ENCODE results near the gene CNTNAP5.

CNTNAP5 gene

DNA sequence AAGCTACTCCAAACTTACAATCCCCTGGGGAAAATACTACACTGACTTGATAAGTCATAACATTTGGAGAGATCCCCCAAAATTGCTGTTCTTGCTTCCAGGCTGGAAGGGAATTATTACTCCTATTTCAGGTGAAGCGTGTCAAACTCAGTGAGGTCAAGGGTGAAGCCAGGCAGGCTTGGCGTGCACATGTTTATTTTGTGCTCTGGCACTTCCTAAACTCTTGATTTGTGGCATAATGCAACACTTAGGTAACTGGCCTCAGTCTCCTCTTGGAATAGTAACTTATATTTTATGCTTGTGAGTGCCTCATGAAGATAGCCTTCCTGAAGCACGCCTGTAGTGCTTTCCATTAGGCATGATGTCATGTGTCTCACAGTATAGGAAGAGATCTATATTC, 751.2 kb downstream of the CNTNAP5 start:
- no peak for DNase-seq (ENCODE audit: low read depth in 4 of 4, low spot score in 1 of 4)

DNA sequence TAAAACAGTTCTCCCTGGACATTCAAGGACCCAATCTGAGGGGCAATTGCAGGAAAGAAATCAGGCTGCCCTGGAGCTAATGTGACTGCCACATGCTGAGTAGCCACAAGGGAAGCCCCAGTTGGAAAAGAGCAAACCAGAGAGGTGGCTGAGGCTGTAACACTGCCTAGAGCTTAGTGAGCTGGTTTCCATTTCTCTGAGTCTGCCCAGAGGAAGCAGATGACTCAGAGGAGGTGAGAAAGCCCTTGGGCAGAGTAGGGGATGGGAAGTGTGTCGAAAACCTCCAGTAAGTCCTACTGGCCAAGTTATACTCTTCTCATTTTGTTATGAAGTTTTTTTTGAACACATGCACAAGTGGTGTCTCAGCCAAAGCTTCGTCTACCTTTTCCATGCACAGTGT, 753.0 kb downstream of the CNTNAP5 start:
- DNase-seq (ENCODE audit: low read depth in 4 of 4, low spot score in 1 of 4) = no peak

DNA sequence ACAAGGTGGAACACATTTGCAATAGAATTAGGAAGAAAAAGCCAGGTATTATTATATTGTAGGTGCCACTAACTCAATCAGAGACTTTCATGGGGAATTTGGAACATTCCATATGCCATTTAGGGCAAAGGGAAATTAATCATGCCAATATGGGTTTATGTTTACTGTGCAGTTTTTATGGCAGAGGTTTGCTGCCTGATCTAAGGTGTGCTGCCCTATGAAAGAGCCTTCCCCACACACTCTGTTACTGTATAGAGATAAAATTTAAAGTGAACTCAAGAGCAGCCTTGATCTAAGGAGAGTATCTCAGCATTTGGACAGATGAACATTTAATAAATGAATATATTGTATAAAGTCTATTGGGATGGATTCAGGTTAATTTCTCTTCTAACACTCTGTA, 771.6 kb downstream of the CNTNAP5 start:
- DNase-seq (ENCODE audit: low read depth in 4 of 4, low spot score in 1 of 4) = no peak

DNA sequence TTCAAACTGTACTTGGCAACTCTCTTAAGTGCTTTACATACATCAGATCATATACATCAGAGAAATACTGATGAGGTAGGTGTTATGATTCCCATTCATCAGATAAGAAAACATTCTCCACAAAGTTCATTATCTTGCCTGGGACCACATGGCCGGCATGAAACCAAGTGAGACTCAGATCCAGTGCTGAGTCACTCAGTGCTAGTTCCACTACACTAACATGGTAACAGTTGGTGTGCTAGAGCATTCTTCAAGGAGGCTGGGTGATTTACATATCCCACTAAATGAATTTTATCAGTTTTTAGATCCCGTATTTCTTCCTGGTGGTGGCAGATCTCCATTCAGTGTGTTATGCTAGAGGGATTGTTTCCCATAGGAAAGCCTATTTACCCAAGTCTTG, 772.0 kb downstream of the CNTNAP5 start:
- no peak for DNase-seq (ENCODE audit: low read depth in 4 of 4, low spot score in 1 of 4)

DNA sequence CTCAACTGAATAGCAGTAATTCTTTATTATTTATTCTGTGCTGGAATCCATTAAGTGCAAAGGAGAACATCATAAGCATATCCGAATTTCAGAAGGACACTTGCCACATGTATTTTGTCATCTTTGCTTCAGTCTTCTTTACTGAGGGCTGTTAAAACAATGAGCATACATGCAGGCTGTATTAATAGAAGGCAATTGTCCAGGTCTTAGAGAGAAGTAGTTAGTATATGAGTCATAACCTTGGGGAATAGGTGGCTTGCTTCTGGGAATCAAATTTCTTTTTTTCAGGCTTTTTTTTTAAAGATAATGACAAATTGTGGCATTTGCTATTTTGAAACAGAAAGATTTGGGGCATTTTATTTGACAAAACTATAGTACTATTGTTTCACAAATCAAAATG, 773.5 kb downstream of the CNTNAP5 start:
- DNase-seq (ENCODE audit: low read depth in 4 of 4, low spot score in 1 of 4) = no peak

DNA sequence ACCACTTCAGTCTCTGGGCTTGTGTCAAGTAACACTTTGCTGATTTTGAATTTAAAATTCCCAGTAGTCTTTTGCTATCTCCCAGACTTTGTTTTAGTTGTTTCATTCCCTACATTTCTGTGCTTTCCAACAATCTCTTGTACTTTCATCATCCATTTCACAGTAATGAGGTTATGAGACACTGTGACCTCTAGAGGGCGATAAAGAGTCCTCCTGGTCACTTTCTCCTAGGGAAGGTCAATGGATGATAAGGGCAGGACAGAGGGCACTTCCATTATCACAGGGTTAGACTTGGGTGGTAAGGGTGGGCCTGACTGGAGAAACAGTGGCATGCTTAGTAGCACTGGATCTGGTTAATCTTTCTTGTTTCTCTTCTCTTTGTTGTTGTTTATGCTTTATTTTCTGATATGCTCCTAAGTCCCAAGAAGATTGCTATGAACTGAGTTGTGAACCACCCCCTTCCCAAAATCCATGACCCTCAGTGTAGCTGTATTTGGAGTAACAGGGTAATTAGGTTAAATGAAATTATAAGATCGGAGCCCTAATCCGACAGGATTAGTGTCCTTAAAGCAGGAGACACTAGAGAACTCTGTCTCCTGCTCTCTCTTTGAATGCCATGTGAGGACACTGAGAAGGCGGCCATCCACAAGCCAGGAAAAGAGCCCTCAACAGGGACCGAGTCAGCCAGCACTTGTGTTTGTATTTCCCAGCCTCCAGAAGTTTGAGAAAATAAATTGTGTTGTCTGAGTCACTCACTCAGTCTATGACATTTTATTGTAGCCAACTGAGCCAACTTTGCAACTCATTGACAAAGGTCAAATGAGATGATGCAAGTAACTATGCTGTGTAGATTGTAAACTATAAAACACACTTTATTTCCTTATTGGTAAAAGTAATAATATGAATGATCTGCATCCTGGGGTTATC, 779.2 kb downstream of the CNTNAP5 start:
- no peak for DNase-seq (ENCODE audit: low read depth in 4 of 4, low spot score in 1 of 4)

DNA sequence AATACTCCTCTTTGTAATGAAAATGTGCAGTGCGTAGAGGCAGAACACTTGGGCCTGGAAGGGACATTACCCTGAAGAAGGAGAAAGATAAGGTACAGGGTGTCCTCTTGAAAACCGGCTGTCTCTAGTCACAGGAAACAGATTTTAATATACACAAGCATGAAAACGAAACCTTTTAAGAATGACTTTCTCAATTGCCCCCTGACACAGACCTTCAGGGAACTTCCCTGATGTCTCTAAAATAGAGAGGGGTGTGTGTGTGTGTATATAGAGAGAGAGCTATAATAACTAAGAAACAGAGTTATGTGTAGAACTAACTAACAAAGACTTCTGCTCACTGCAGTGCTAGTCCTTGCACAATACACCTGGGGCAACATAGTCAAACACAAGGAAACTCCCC, 780.0 kb downstream of the CNTNAP5 start:
- DNase-seq (ENCODE audit: low read depth in 4 of 4, low spot score in 1 of 4) = no peak

DNA sequence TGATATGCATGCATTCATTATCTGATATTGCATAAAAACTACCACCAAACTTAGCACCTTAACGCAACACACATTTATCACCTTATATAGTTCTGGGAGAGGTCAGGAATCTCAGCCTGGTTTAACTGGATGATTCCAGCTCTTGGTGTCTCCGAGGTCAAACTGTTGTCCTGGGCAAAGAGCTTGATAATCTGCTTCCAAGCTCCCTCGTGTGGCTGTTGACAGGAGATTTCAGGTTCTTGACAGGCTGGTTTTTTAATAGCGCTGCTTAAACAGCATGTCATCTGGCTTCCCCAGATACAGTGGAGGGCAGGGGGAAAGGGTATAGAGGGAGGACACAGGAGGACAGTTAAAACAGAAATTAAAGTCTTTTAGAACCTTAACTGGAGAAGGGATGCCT, 785.0 kb downstream of the CNTNAP5 start:
- no peak for DNase-seq (ENCODE audit: low read depth in 4 of 4, low spot score in 1 of 4)

DNA sequence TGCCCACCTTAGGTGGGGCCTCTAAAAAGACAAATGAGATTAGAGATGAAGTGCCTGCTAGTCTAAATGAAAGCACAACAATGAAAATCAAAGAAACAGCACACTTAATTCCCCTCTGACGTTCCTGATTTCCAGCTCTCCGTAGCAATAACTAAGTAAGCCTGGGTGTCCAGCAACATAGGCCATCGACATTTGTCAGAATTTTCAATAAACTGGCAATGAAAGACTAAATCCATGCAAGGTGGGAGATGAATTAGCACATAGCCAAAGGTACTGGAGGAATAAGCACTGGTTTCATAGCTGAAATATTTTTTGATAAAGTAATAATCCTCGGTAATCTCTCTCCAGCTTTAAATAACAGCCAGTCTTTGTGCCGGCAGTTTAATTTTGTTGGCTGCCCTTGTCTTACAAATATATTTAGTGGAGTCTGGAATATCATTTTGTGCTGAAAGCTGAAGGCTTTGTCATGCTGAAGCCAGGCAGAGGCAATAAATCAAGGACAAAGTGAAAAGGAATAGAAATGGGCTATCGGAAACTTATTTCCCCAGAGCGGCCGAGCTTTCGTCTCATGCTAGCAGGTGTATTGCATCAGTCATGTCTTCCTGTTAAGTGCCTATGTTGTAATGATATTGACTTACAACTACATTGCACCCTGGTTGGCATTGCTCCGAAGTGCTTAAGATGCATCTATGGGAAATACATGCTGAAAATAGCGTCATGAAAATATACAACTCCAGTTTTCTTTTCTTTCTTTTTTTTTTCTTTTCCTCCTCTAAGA, 790.1 kb downstream of the CNTNAP5 start:
- DNase-seq (ENCODE audit: low read depth in 4 of 4, low spot score in 1 of 4) = no peak

DNA sequence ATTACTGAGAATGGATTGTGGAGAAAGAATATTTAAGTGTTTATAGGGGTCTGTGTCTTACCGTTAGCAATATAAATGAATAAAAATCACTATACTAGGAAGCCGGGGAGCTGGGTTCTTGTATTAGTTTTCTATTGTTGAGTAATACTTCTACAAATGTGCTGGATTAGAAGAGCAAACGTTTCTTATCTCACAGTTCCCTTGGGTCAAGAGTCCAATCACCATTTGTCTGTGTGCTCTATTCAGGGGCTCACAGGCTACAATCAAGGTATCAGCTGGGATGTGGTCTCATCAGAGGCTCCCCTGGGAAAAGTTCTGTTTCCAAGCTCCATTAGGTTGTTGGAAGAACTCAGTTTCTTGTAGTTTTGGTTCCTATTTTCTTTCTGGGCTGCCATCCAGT, 790.9 kb downstream of the CNTNAP5 start:
- no peak for DNase-seq (ENCODE audit: low read depth in 4 of 4, low spot score in 1 of 4)

DNA sequence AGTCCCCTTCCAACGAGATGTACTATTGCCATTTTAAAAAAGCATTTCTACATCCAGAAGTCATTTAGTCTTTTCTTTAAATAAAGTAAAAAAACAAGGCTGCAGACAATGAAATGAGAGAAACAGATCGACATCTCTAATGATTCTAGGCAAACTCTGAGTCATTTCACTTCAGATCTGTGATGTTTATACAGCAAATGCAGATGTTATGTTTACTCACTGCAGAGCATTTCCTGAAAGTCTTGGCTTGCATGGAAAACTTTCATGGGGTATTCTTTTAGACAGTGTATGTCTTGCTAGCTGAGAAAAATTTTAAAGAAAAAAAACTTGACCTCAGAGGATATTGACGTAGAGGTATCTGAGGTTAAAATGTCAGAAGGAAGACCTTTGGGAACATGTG, 797.4 kb downstream of the CNTNAP5 start:
- DNase-seq (ENCODE audit: low read depth in 4 of 4, low spot score in 1 of 4) = no peak

DNA sequence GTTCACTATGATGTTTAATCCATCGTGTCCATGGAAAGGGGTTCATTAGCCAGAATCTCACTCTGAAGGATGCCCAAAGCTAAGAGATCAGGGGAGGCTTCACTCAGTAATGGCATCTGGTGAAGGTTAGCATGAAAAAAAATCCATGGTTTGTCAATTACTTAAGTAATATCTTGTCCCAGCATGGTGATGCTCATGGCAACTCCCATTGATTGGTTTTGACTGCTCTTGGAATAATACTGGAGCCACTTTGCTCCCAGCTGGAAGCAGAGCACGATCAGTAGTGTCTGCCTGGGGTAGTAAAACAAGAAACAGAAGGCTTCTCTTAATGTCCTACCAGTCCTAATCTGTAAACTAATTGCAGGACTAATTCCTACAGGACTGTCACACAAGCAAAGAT, 799.4 kb downstream of the CNTNAP5 start:
- DNase-seq (ENCODE audit: low read depth in 4 of 4, low spot score in 1 of 4) = no peak

DNA sequence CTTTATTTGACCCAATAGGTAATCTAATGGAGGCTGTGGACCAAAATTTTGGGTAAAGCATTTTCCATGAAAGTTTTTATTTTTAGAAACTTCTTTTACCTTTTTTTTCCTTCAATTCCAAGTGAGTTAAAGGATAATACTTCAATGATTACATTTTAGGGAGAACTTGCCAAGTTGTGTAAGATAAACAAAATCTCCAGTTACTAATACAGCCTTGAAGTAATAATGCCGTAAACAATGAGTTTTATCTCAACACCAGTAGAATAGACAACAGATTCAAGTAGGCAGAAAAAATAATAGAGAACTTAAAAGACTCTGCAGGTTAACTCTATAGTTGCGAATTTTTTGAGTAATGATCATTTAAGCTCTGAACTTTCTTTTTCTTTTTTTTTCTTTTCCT, 807.4 kb downstream of the CNTNAP5 start:
- no peak for DNase-seq (ENCODE audit: low read depth in 4 of 4, low spot score in 1 of 4)

DNA sequence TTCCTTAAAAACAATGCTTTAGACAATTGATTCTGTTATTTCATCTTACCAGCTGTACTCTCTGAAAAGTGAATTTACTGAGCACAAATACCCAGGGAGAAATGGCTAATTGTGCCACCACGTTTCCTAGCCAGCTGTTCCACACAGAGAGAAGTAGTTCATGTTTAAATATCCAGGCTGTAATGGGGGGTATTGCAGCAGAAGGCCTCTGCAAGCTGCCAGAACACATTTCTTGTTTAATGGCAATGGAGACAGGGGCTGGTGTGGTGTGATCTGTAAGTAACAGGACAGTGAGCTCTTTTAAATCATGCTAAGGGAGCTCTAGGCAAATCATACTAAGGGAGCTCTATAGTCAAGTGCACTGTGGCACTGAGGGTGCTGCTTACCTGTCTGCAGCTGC, 809.2 kb downstream of the CNTNAP5 start:
- no peak for DNase-seq (ENCODE audit: low read depth in 4 of 4, low spot score in 1 of 4)

DNA sequence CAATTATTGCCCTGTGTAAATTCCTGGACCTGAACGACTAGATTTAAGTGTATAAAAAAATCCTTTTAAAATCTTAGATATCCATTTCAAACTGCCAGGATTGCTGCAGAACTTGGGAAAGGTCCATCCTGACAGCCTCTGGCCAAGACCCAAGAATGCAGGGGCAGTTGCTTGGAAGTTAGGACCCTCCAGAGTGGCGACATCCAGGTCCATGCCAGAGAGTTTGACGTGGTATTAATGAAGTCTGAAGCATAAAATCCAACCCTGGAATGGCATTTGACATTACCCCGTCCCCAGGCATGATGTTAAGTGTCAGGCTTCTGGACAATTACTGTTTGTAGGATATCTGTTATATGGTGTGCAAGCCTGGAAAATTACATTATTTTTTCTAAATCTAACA, 810.2 kb downstream of the CNTNAP5 start:
- no peak for DNase-seq (ENCODE audit: low read depth in 4 of 4, low spot score in 1 of 4)

DNA sequence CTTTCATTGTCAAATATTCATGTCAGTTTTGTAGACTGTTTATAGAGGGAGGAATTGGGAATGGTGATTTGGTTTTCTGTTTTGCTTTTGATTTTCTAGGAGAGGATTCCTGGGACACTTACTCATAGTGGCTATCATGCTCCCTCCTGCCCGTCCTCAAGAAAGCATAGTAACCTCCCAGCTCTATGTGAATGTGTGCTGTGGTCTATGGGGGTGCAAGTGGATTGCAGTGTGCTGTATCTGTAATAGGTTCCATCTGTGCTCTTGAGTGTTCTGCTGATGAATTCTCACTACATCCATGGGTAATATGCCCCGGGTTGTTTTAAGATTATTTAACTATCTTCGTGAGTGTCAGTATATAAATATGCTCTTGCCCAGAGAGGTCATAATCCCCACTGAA, 811.3 kb downstream of the CNTNAP5 start:
- DNase-seq (ENCODE audit: low read depth in 4 of 4, low spot score in 1 of 4) = no peak

DNA sequence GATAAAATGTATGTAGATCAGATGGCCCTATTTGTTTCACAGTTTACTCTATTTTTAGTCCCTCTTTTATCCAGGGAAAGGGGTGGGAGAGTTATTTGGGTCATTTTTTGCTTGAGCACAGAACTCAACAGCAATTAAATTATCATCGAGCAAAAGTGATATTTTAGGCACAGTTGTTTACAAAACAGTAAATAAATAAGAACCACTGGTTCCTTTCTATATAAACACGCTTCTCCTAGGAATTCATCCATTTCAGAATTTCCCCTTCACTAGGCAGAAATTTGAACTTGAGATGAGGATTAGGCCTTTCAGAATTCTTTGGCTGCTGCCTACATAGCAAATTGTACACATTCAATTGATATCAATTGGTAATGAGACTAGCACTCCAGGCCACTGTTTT, 812.4 kb downstream of the CNTNAP5 start:
- DNase-seq (ENCODE audit: low read depth in 4 of 4, low spot score in 1 of 4) = no peak

DNA sequence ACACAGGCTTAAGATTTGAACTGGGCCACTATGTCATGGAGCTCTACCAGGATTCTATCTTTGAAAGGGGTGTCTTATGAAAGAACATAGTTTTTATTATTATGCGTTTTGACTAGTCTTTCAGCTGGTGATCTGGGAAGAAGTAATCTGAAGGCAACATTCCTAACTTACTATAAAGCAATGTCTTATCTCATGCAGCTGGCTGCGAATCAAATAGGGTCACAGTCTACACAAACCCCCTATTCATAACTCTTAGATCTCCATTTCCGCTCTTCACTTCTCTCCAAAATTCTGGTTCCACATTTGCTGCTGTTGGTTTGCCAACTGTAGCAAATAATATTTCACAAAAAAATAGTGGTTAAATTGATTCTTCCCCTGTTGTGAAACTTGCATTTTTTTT, 813.3 kb downstream of the CNTNAP5 start:
- DNase-seq (ENCODE audit: low read depth in 4 of 4, low spot score in 1 of 4) = no peak

DNA sequence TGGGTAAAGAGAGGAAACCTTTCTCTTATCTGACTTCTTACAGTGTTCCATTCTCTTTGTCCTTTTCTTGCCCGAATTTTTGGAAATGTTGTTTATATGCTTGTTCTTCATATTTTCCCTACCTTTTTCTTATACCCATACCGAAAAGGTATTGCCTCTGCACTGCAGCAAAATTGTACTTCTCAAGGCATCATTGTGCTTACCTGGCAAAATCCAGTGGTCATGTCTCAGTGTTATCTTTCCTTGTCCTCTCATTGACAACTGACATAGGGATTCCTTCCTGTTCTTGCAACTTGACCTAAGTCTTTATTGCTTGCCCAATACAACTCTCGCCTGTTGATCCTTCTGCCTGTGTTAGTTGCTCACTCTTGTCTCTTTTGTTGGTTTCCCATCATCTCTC, 842.2 kb downstream of the CNTNAP5 start:
- DNase-seq (ENCODE audit: low read depth in 4 of 4, low spot score in 1 of 4) = no peak

DNA sequence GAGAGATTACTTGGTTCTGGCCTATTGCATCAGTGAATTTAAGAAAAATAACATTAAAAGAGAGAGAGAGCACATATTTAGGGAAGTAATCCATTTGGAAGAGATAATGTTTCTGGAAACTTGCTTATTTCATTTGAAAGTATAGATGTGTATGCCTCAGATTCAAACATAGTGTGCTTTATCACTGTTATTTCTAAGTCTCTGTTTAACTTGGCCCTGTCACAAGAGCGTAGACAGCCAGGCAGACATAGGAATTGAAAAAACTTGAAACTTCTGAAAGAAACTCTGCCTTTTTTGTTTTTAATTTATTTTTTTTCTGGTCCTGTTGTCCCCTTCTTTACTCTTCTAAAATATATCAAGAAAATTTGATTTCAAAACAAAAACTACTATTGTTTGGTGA, 849.1 kb downstream of the CNTNAP5 start:
- no peak for DNase-seq (ENCODE audit: low read depth in 4 of 4, low spot score in 1 of 4)

DNA sequence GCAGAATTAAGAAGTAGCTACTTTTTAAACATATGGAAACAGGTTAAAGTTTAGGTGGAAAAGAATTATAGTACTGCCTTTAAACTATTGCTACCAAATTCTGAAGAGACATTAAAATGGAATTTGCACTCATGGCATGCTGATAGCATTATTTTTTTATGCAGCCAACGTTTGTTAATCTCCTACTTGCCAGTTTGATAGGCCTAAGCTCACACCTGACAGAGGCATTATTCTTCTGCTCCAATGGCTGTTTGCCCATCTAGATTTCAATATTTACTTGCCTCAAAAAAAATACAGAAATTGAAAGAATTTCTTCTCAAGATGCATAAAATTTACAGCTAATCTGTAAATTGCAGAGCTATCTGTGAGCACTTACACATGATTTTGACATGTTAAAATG, 849.6 kb downstream of the CNTNAP5 start:
- no peak for DNase-seq (ENCODE audit: low read depth in 4 of 4, low spot score in 1 of 4)

DNA sequence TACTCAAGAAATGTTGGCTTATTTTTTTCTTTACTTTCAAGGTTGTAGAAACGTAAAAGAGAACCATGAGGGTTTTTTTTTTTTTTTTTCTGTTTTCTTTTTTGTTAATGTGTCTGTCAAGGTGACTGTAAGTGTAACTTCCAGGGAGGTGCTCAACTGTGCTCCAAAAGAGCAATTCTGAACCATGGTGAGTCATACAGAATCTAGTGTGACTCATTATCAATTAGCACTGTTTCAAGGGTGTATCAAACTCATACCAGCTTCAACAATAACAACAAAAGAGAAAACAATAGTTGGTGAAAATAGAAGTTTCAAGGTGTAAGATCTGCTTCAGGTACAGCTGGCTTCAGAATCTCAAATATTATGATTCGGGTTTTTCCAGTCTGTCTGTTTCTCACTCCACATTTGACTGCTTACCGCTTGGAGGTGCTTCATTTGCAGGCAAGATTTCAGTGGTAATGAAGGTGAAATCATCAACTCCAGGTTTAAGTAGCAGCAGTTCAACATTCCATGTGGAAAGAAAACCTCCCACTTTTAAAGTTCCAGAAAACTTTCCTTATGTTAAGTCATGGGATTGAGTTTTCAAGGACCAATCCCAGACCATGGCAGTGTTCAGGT, 850.6 kb downstream of the CNTNAP5 start:
- no peak for DNase-seq (ENCODE audit: low read depth in 4 of 4, low spot score in 1 of 4)
